NK-92 (cell line): ENCODE measurements around the gene ABTB2.

Source experiments
- DNase-seq: peaks from one replicate; lab custom pipeline; 2025; ENCODE audit not compliant: unreplicated experiment; lab: John Stamatoyannopoulos, UW

The ABTB2 gene

GRCh38 chr11:34176751-34177209, 181.0 kb downstream of the ABTB2 start:
- DNase-seq, result no peak

- DNase-seq, result no peak
Observed at GRCh38 chr11:34175284-34176019, 182.4 kb downstream of the ABTB2 start.

- DNase-seq, result peak; percentile 6
Observed at GRCh38 chr11:34174412-34175041, 183.3 kb downstream of the ABTB2 start.

- DNase-seq, result no peak
Observed at GRCh38 chr11:34173050-34173449, 184.8 kb downstream of the ABTB2 start.

GRCh38 chr11:34169686-34170085, 188.1 kb downstream of the ABTB2 start:
- no peak for DNase-seq

GRCh38 chr11:34168642-34169420, 189.0 kb downstream of the ABTB2 start:
- DNase-seq, result no peak

- DNase-seq, result no peak
Observed at GRCh38 chr11:34167961-34168360, 189.8 kb downstream of the ABTB2 start.

- no peak for DNase-seq
Observed at GRCh38 chr11:34166806-34167740, 190.7 kb downstream of the ABTB2 start.

GRCh38 chr11:34165786-34166555, 191.8 kb downstream of the ABTB2 start:
- no peak for DNase-seq

- no peak for DNase-seq
Observed at GRCh38 chr11:34165121-34165520, 192.7 kb downstream of the ABTB2 start.

GRCh38 chr11:34162856-34163255, 195.0 kb downstream of the ABTB2 start:
- no peak for DNase-seq

- no peak for DNase-seq
Observed at GRCh38 chr11:34162493-34162820, 195.4 kb downstream of the ABTB2 start.

- DNase-seq, result no peak
Observed at GRCh38 chr11:34161812-34162492, 195.9 kb downstream of the ABTB2 start.

- DNase-seq, result no peak
Observed at GRCh38 chr11:34161361-34161760, 196.4 kb downstream of the ABTB2 start.

GRCh38 chr11:34160791-34161190, 197.0 kb downstream of the ABTB2 start:
- DNase-seq, result no peak

GRCh38 chr11:34160049-34160721, 197.6 kb downstream of the ABTB2 start:
- no peak for DNase-seq

GRCh38 chr11:34158661-34159060, 199.1 kb downstream of the ABTB2 start:
- no peak for DNase-seq

GRCh38 chr11:34157163-34157562, 200.6 kb downstream of the ABTB2 start:
- DNase-seq, result no peak

- DNase-seq, result no peak
Observed at GRCh38 chr11:34155757-34156062, 202.1 kb downstream of the ABTB2 start.
